ENCODE results near the gene NOX1. TPM values are rescaled to one million over a fixed set of nuclear protein-coding genes. Genes with fewer than 3 reads are reported as not detected.
A peak's percentile ranks its signal among the peaks of the same experiment; 100 is the strongest.

The NOX1 gene
- total and polyA plus RNA-seq, 2 donors (not counting 1 experiment from before 2014, with no cell fraction given) = not detected

GRCh38 chrX:100871594-100872560, 2.3 kb downstream of the NOX1 start:
- H3K27ac ChIP-seq (ENCODE audit: insufficient read depth, low read length) = no peak overlapping the region
- no peaks in the 10 kb centered on the region for H3K9me3 ChIP-seq (ENCODE audit: control insufficient read depth, insufficient read depth, low read depth, low read length)
- H3K36me3 ChIP-seq (ENCODE audit: control insufficient read depth, insufficient read depth, low read length) = no peaks in the 10 kb centered on the region
- TF ChIP-seq CTCF (conservative IDR thresholded peaks at IDR 0.05 in 1 of 2, IDR thresholded peaks at IDR 0.05 in 1 of 2; ENCODE audit: low read depth in 1 of 2, low read length in 2 of 2) (no peak), EZH2 (IDR thresholded peaks at IDR 0.05; ENCODE audit: low read length, missing control alignments) (no peak)
- H3K79me2 ChIP-seq (ENCODE audit: control insufficient read depth, insufficient read depth, low read length) = no peaks in the 10 kb centered on the region
- peak; percentile 28 to 61 for DNase-seq (ENCODE audit: low read depth in 2 of 2)
- no peaks in the 10 kb centered on the region for H3K4me1 ChIP-seq (ENCODE audit: control insufficient read depth, extremely low read depth, insufficient read depth, low read length)
- H3K9ac ChIP-seq (ENCODE audit: insufficient read depth, low read length) = no peak overlapping the region
- H3K27me3 ChIP-seq (ENCODE audit: control insufficient read depth, insufficient read depth, low read length) = no peaks in the 10 kb centered on the region
- H4K20me1 ChIP-seq (ENCODE audit: control insufficient read depth, extremely low read depth, insufficient read depth, low read length) = no peaks in the 10 kb centered on the region
- no peak overlapping the region for H3K4me3 ChIP-seq (replicated peaks in 1 of 4; ENCODE audit: control extremely low read depth in 1 of 4, insufficient read depth in 1 of 4, low read depth in 3 of 4, low read length in 4 of 4)
- H2AFZ ChIP-seq (ENCODE audit: low read length) = no peak overlapping the region
- H3K4me2 ChIP-seq (ENCODE audit: extremely low read depth, insufficient read depth, low read length) = no peak overlapping the region

GRCh38 chrX:100870527-100870926, 3.6 kb downstream of the NOX1 start:
- DNase-seq (ENCODE audit: low read depth in 2 of 2) = no peak
- Histone ChIP-seq H3K36me3 (ENCODE audit: control insufficient read depth, insufficient read depth, low read length) (no peaks in the 10 kb centered on the region), H3K27me3 (ENCODE audit: control insufficient read depth, insufficient read depth, low read length) (no peaks in the 10 kb centered on the region), H3K9me3 (ENCODE audit: control insufficient read depth, insufficient read depth, low read depth, low read length) (no peaks in the 10 kb centered on the region), H3K27ac (ENCODE audit: insufficient read depth, low read length) (no peak overlapping the region), H3K79me2 (ENCODE audit: control insufficient read depth, insufficient read depth, low read length) (no peaks in the 10 kb centered on the region), H3K4me3 (replicated peaks in 1 of 4; ENCODE audit: control extremely low read depth in 1 of 4, insufficient read depth in 1 of 4, low read depth in 3 of 4, low read length in 4 of 4) (no peak overlapping the region), H3K4me1 (ENCODE audit: control insufficient read depth, extremely low read depth, insufficient read depth, low read length) (no peaks in the 10 kb centered on the region), H3K9ac (ENCODE audit: insufficient read depth, low read length) (no peak overlapping the region), H2AFZ (ENCODE audit: low read length) (no peak overlapping the region), H3K4me2 (ENCODE audit: extremely low read depth, insufficient read depth, low read length) (no peak overlapping the region), H4K20me1 (ENCODE audit: control insufficient read depth, extremely low read depth, insufficient read depth, low read length) (no peaks in the 10 kb centered on the region)
- TF ChIP-seq EZH2 (IDR thresholded peaks at IDR 0.05; ENCODE audit: low read length, missing control alignments) = no peak
- TF ChIP-seq CTCF (conservative IDR thresholded peaks at IDR 0.05 in 1 of 2, IDR thresholded peaks at IDR 0.05 in 1 of 2; ENCODE audit: low read depth in 1 of 2, low read length in 2 of 2) = no peak

GRCh38 chrX:100868273-100868672, 5.9 kb downstream of the NOX1 start:
- no peak overlapping the region for H3K9ac ChIP-seq (ENCODE audit: insufficient read depth, low read length)
- H4K20me1 ChIP-seq (ENCODE audit: control insufficient read depth, extremely low read depth, insufficient read depth, low read length) = no peaks in the 10 kb centered on the region
- TF ChIP-seq CTCF (conservative IDR thresholded peaks at IDR 0.05 in 1 of 2, IDR thresholded peaks at IDR 0.05 in 1 of 2; ENCODE audit: low read depth in 1 of 2, low read length in 2 of 2) (no peak), EZH2 (IDR thresholded peaks at IDR 0.05; ENCODE audit: low read length, missing control alignments) (no peak)
- no peaks in the 10 kb centered on the region for H3K4me1 ChIP-seq (ENCODE audit: control insufficient read depth, extremely low read depth, insufficient read depth, low read length)
- no peaks in the 10 kb centered on the region for H3K9me3 ChIP-seq (ENCODE audit: control insufficient read depth, insufficient read depth, low read depth, low read length)
- H3K79me2 ChIP-seq (ENCODE audit: control insufficient read depth, insufficient read depth, low read length) = no peaks in the 10 kb centered on the region
- no peak overlapping the region for H2AFZ ChIP-seq (ENCODE audit: low read length)
- no peak for DNase-seq (ENCODE audit: low read depth in 2 of 2)
- H3K4me2 ChIP-seq (ENCODE audit: extremely low read depth, insufficient read depth, low read length) = no peak overlapping the region
- no peaks in the 10 kb centered on the region for H3K36me3 ChIP-seq (ENCODE audit: control insufficient read depth, insufficient read depth, low read length)
- no peak overlapping the region for H3K27ac ChIP-seq (ENCODE audit: insufficient read depth, low read length)
- no peaks in the 10 kb centered on the region for H3K27me3 ChIP-seq (ENCODE audit: control insufficient read depth, insufficient read depth, low read length)
- H3K4me3 ChIP-seq (replicated peaks in 1 of 4; ENCODE audit: control extremely low read depth in 1 of 4, insufficient read depth in 1 of 4, low read depth in 3 of 4, low read length in 4 of 4) = no peak overlapping the region

All from fibroblast of lung (primary cell).